GM12878 (cell line): ENCODE measurements around the gene OSBPL5. TPM values are rescaled to one million over a fixed set of nuclear protein-coding genes. Genes with fewer than 3 reads are reported as not detected.

ENCODE experiments used
- ATAC-seq: fragments of 200-7000 bp; cut with Tn5 transposase; 3 replicates; pipeline ENCODE4 v1.9.1; 2020; ENCODE audit warnings: mild to moderate bottlenecking, moderate library complexity
- BruUV-seq: library from RNA; stranded (reverse); fragments of 400-500 nt; replicated peaks from 2 replicates; lab custom pipeline; 2021; lab: Mats Ljungman, UMichigan
- CTCF ChIA-PET: fragments of 300-600 bp; sonication (Branson Sonifier 250); formaldehyde crosslinking; extraction: SDS; loops from one replicate; lab custom pipeline; 2021; ENCODE audit warnings: inconsistent platforms; lab: Yijun Ruan, JAX
- POLR2A ChIA-PET: fragments of 350-600 bp; formaldehyde crosslinking; extraction: SDS; loops from one replicate; lab custom pipeline; 2021; ENCODE audit warnings: inconsistent platforms; lab: Charles Lee
- RAD21 ChIA-PET: fragments of 300-600 bp; sonication (Branson Sonifier 250); formaldehyde crosslinking; loops from one replicate; lab custom pipeline; 2023; ENCODE audit warnings: antibody characterized with exemption; ENCODE audit not compliant: unreplicated experiment; lab: Charles Lee
- SMC1A ChIA-PET: fragments of 300-600 bp; sonication (Branson Sonifier 250); formaldehyde crosslinking; loops from one replicate; lab custom pipeline; 2023; ENCODE audit not compliant: unreplicated experiment, uncharacterized antibody; lab: Charles Lee
- DNase-seq: peaks from one replicate; pipeline ENCODE4 v3.0.0-alpha.2; 2011; ENCODE audit warnings: low read depth, low spot score
- FAIRE-seq: peaks from 3 replicates; lab custom pipeline; 2011; peaks lifted over from hg19 to GRCh38; lab: Jason Lieb, UNC
- H2AFZ ChIP-seq: 2 replicates; pipeline ENCODE4 v1.6.0; 2011; ENCODE audit warnings: low read depth, low read length, control low read depth; ENCODE audit not compliant: control insufficient read depth
- H3K27ac ChIP-seq: 2 replicates; pipeline ENCODE4 v1.5.1; 2011; ENCODE audit warnings: control low read depth; ENCODE audit not compliant: control insufficient read depth, insufficient read depth
- H3K27me3 ChIP-seq, 2 experiments: replicated peaks in 1 of 2; 2 replicates each; pipeline versions ENCODE4 v1.6.0 to v1.6.1; 2011; ENCODE audit warnings: low read length in 1 of 2; ENCODE audit not compliant: control insufficient read depth in 2 of 2, insufficient read depth in 2 of 2
- H3K36me3 ChIP-seq, 2 experiments: 2 replicates each; pipeline ENCODE4 v1.5.1; 2011; ENCODE audit warnings: low read length in 1 of 2; ENCODE audit not compliant: control insufficient read depth in 2 of 2, insufficient read depth in 2 of 2
- H3K4me1 ChIP-seq: 2 replicates; pipeline ENCODE4 v1.6.1; 2011; ENCODE audit warnings: mild to moderate bottlenecking, low read length, moderate library complexity, mixed read lengths; ENCODE audit not compliant: control insufficient read depth, insufficient read depth
- H3K4me2 ChIP-seq: 2 replicates; pipeline ENCODE4 v1.6.0; 2011; ENCODE audit warnings: control low read depth; ENCODE audit not compliant: control insufficient read depth, insufficient read depth
- H3K4me3 ChIP-seq: fragments of 200-600 bp; sonication (generic); 2 replicates; pipeline ENCODE4 v1.5.1; 2016
- H3K79me2 ChIP-seq: 2 replicates; pipeline ENCODE4 v1.6.0; 2011; ENCODE audit warnings: low read length; ENCODE audit not compliant: control insufficient read depth, insufficient read depth
- H3K9ac ChIP-seq: 2 replicates; pipeline ENCODE4 v1.8.0; 2011; ENCODE audit warnings: low read length, control low read depth, mixed read lengths; ENCODE audit not compliant: control insufficient read depth, insufficient read depth
- H3K9me3 ChIP-seq: replicated peaks from 3 replicates; pipeline ENCODE4 v1.5.1; 2011; ENCODE audit warnings: mild to moderate bottlenecking, low read length; ENCODE audit not compliant: control insufficient read depth, insufficient read depth
- H4K20me1 ChIP-seq: 2 replicates; pipeline ENCODE4 v1.6.0; 2011; ENCODE audit not compliant: control insufficient read depth, insufficient read depth
- JUNB ChIP-seq: IDR thresholded peaks from 2 replicates; pipeline ENCODE4 v1.6.1; 2016; ENCODE audit warnings: antibody characterized with exemption, mild to moderate bottlenecking
- MEF2B ChIP-seq: fragments of 450-650 bp; IDR thresholded peaks from 2 replicates; pipeline ENCODE4 v1.6.1; 2018; ENCODE audit warnings: mild to moderate bottlenecking, moderate library complexity; ENCODE audit not compliant: partially characterized antibody, poor library complexity, severe bottlenecking
- NFYB ChIP-seq: IDR thresholded peaks from 2 replicates; pipeline ENCODE4 v1.6.1; 2011; ENCODE audit warnings: low read depth, mild to moderate bottlenecking, low read length, improper control_type of control experiment, moderate library complexity; ENCODE audit not compliant: insufficient read depth
- TCF12 ChIP-seq: IDR thresholded peaks from 2 replicates; pipeline ENCODE4 v1.6.1; 2011; ENCODE audit warnings: low read depth, mild to moderate bottlenecking, low read length
- USF2 ChIP-seq: IDR thresholded peaks from 2 replicates; pipeline ENCODE4 v1.6.1; 2011; ENCODE audit warnings: low read depth, low read length, improper control_type of control experiment, borderline replicate concordance
- YBX1 ChIP-seq: fragments of 450-650 bp; IDR thresholded peaks from 2 replicates; pipeline ENCODE4 v1.6.1; 2016; ENCODE audit warnings: antibody characterized with exemption
- ZBTB11 ChIP-seq: fragments of 450-650 bp; formaldehyde crosslinking; IDR thresholded peaks from 2 replicates; pipeline ENCODE4 v1.5.0; 2022; ENCODE audit warnings: mild to moderate bottlenecking, missing genetic modification characterization
- WGBS: methylation state at CpG from one replicate; pipeline ENCODE4 v1.1.6; 2016; ENCODE audit warnings: low lambda C conversion rate; ENCODE audit not compliant: insufficient replicate concordance, insufficient coverage; ENCODE audit errors: missing lambda C conversion rate; 5-methylcytosine and 5-hydroxymethylcytosine counted together
- in situ Hi-C: fragments of 300-500 bp; cut with MboI; formaldehyde crosslinking; loops from 9 replicates; pipeline ENCODE4 v1.14.3; 2018; ENCODE audit warnings: mixed read lengths
- intact Hi-C: fragments of 100-400 bp; cut with micrococcal nuclease; formaldehyde crosslinking; loops from one replicate; pipeline ENCODE4 v1.14.2; 2022; ENCODE audit not compliant: unreplicated experiment
- polyA plus RNA-seq, 11 experiments: library from polyadenylated mRNA; depleted of rRNA in 4 of 11; unstranded in 6 of 11; stranded (reverse) in 5 of 11; fragments of >200 nt; fragmentation: Nextera tagmentation in 4 of 11; fragmentation: Illumina TruSeq in 1 of 11; extraction: Ambion mirVana in 4 of 11; extraction: Trizol in 1 of 11; gene quantifications; 1 replicate in 1 of 11; 2 replicates in 10 of 11; pipeline versions ENCODE4 v1.2.1 to v1.2.3, GENCODE V29; 2011 to 2016; ENCODE audit warnings: inconsistent platforms in 2 of 11, missing spikeins in 2 of 11, low read depth in 1 of 11
- total RNA-seq, 4 experiments: library from RNA; depleted of rRNA in 3 of 4; stranded (reverse); fragments of >200 nt in 3 of 4; fragmentation: Illumina TruSeq in 1 of 4; extraction: Trizol in 1 of 4; gene quantifications; 2 replicates each; pipeline versions ENCODE4 v1.2.1 to v1.2.3, GENCODE V29; 2013 to 2021
- TF ChIP-seq, protein P1 (sequence below): IDR thresholded peaks from 2 replicates; pipeline ENCODE4 v1.6.1; 2012; ENCODE audit warnings: low read depth, low read length, improper control_type of control experiment

Gene OSBPL5
- total and polyA plus RNA-seq, 10 of the 15 experiments (the other 5 are each of a cell fraction or from before 2014, with no cell fraction given) = not detected

DNA sequence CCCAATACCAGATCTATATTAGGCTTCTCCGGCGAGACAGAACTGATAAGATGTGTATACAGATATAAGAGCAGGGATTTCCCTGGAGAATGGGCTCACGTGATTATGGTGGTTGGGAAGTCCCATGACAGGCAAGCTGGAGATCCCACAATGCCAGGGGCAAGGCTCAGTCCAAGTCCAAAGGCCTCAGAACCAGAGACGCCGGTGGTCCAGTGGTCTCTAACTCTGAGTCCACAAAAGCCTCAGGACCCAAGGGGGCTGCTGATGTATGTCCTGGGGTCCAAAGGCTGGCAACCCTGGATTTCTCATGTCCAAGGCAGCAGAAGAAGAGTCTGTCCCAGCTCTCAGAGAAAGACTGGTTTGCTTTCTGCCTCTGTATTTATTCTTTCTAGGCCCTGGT, 15.8 kb upstream of the OSBPL5 start:
- in situ Hi-C loops = no loop called here
- RAD21 ChIA-PET = no interaction called here
- no peak overlapping the region for H2AFZ ChIP-seq

GRCh38 chr11:3178349-3178748, 13.2 kb upstream of the OSBPL5 start:
- Histone ChIP-seq H3K9me3 (no peaks in the 10 kb centered on the region; the same call in 2 of the 3 replicates), H3K79me2 (no peaks in the 10 kb centered on the region), H3K4me2 (no peak overlapping the region), H3K4me1 (no peaks in the 10 kb centered on the region), H3K9ac (no peak overlapping the region), H3K4me3 (no peak overlapping the region), H3K27me3 (no peaks in the 10 kb centered on the region), H2AFZ (no peak overlapping the region), H3K27ac (no peak overlapping the region), H3K36me3 (no peaks in the 10 kb centered on the region), H4K20me1 (no peaks in the 10 kb centered on the region)
- FAIRE-seq = no peak
- RAD21 ChIA-PET = no interaction called here
- in situ Hi-C loops (no loop called here), intact Hi-C loops (no loop called here)
- BruUV-seq = no TSS peak
- CTCF ChIA-PET = no interaction called here
- no peak for DNase-seq
- SMC1A ChIA-PET = no interaction called here
- POLR2A ChIA-PET = no interaction called here
- no peak for ATAC-seq
- WGBS = 31% methylated on average over 2 of the region's 2 CpGs
- TF ChIP-seq, protein P1, sequence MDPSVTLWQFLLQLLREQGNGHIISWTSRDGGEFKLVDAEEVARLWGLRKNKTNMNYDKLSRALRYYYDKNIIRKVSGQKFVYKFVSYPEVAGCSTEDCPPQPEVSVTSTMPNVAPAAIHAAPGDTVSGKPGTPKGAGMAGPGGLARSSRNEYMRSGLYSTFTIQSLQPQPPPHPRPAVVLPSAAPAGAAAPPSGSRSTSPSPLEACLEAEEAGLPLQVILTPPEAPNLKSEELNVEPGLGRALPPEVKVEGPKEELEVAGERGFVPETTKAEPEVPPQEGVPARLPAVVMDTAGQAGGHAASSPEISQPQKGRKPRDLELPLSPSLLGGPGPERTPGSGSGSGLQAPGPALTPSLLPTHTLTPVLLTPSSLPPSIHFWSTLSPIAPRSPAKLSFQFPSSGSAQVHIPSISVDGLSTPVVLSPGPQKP = no peak
- no peak for TF ChIP-seq JUNB
- TF ChIP-seq MEF2B = no peak
- no peak for TF ChIP-seq NFYB
- no peak for TF ChIP-seq ZBTB11 (CRISPR knock-in tag)

More for the DNA sequence above, 15.8 kb upstream of the OSBPL5 start:
- Histone ChIP-seq H3K27ac (no peak overlapping the region), H3K36me3 (no peaks in the 10 kb centered on the region), H3K9ac (no peak overlapping the region), H3K4me3 (no peak overlapping the region), H4K20me1 (no peaks in the 10 kb centered on the region), H3K4me1 (no peaks in the 10 kb centered on the region), H3K9me3 (no peaks in the 10 kb centered on the region; the same call in 2 of the 3 replicates), H3K79me2 (no peaks in the 10 kb centered on the region), H3K4me2 (no peak overlapping the region), H3K27me3 (no peaks in the 10 kb centered on the region)
- no peak for FAIRE-seq
- TF ChIP-seq YBX1 = no peak
- TF ChIP-seq TCF12 = no peak
- no peak for TF ChIP-seq USF2
- BruUV-seq = no TSS peak
- 47% methylated on average over 5 of the region's 5 CpGs for WGBS
- no peak for DNase-seq
- ChIA-PET SMC1A (no interaction called here), POLR2A (no interaction called here), CTCF (no interaction called here)
- ATAC-seq = no peak
- intact Hi-C loops = no loop called here
